ENCODE measurements around the gene NPAT. TPM values are rescaled to one million over a fixed set of nuclear protein-coding genes. Genes with fewer than 3 reads are reported as not detected.

The NPAT gene
- total and polyA plus RNA-seq, 2 of the 4 experiments (the other 2 are of a cell fraction) = 3.1 to 10.6 TPM

DNA sequence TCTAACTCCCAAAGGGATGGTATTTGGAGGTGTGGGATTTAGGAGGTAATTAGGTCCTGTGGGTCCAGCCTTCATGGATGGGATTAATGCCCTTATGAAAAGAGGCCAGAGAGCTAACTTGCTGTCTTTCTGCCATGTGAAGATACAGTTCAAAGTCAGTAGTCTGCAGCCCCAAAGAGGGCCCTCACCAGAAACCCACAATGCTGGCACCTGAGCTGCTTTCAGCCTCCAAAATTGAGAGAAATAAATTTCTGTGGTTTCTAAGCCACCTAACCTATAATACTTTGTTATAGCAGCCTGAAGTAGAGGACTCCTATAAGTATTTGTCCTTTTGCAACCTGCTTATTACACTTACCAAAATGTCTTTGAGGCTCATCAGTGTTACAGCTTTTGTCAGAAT is 16.6 kb upstream of the NPAT start:
- H2BK20ac ChIP-seq (ENCODE audit: low read depth, low read length) = no peak overlapping the region
- DNase-seq (no peak), ATAC-seq (ENCODE audit: low read depth) (no peak)
- no peaks in the 10 kb centered on the region for H3K27me3 ChIP-seq (ENCODE audit: control insufficient read depth, insufficient read depth, low read length)
- peaks cover 0 to 11% of the 10 kb centered on the region in 2 experiments; a peak in 1 of 4 replicates for H3K79me1 ChIP-seq (ENCODE audit: low read depth in 1 of 2, low read length in 2 of 2)
- no TSS peak for BruUV-seq (replicated peaks)
- H2AK9ac ChIP-seq (replicated peaks; ENCODE audit: low read depth, low read length, poor library complexity) = no peak overlapping the region
- no peak overlapping the region for H2AK5ac ChIP-seq (ENCODE audit: low read depth, low read length)
- no peaks in the 10 kb centered on the region; the same call in 1 of the 2 replicates for H3K9me3 ChIP-seq (ENCODE audit: control insufficient read depth, insufficient read depth, low read length)
- in situ Hi-C loops (cut with MboI; ENCODE audit: low sequenced_read_pairs) (no loop called here), intact Hi-C loops (cut with micrococcal nuclease) (loop anchor here (5.0 kb wide), 1 partner anchor 48 kb away; no protein-coding TSS in a partner anchor), dilution Hi-C loops (cut with HindIII; ENCODE audit: low sequenced_read_pairs, unreplicated experiment) (no loop called here)
- H4K91ac ChIP-seq (ENCODE audit: insufficient read depth, low read depth, low read length) = no peak overlapping the region
- no peak overlapping the region for H3K4me2 ChIP-seq (ENCODE audit: low read depth, low read length)
- no peak overlapping the region for H3K18ac ChIP-seq (ENCODE audit: low read depth, low read length)
- H2AFZ ChIP-seq (replicated peaks; ENCODE audit: low read length, poor library complexity) = no peak overlapping the region
- TF ChIP-seq CHD1 (IDR thresholded peaks at IDR 0.05; ENCODE audit: low read depth, low read length) (no peak), RAD21 (IDR thresholded peaks at IDR 0.05; ENCODE audit: low read length) (no peak), BHLHE40 (IDR thresholded peaks at IDR 0.05; ENCODE audit: low read depth, low read length) (no peak), FOS (IDR thresholded peaks at IDR 0.05; ENCODE audit: low read depth, low read length) (no peak), RCOR1 (IDR thresholded peaks at IDR 0.05; ENCODE audit: insufficient replicate concordance, low read length) (no peak), MAZ (IDR thresholded peaks at IDR 0.05; ENCODE audit: borderline replicate concordance, low read depth, low read length) (no peak), MAFK (IDR thresholded peaks at IDR 0.05; ENCODE audit: low read depth, low read length) (no peak), CEBPB (IDR thresholded peaks at IDR 0.05; ENCODE audit: low read depth, low read length) (no peak), RFX5 (IDR thresholded peaks at IDR 0.05; ENCODE audit: low read depth, low read length) (no peak), POLR2A (IDR thresholded peaks at IDR 0.05; ENCODE audit: low read depth, low read length) (no peak), NFE2L2 (IDR thresholded peaks at IDR 0.05; ENCODE audit: low read depth, low read length) (no peak), SMC3 (IDR thresholded peaks at IDR 0.05; ENCODE audit: low read depth, low read length) (no peak)
- TF ChIP-seq, protein P1, sequence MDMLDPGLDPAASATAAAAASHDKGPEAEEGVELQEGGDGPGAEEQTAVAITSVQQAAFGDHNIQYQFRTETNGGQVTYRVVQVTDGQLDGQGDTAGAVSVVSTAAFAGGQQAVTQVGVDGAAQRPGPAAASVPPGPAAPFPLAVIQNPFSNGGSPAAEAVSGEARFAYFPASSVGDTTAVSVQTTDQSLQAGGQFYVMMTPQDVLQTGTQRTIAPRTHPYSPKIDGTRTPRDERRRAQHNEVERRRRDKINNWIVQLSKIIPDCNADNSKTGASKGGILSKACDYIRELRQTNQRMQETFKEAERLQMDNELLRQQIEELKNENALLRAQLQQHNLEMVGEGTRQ (IDR thresholded peaks at IDR 0.05; ENCODE audit: low read depth, low read length) = no peak
- TF ChIP-seq, protein P2, sequence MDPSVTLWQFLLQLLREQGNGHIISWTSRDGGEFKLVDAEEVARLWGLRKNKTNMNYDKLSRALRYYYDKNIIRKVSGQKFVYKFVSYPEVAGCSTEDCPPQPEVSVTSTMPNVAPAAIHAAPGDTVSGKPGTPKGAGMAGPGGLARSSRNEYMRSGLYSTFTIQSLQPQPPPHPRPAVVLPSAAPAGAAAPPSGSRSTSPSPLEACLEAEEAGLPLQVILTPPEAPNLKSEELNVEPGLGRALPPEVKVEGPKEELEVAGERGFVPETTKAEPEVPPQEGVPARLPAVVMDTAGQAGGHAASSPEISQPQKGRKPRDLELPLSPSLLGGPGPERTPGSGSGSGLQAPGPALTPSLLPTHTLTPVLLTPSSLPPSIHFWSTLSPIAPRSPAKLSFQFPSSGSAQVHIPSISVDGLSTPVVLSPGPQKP (IDR thresholded peaks at IDR 0.05; ENCODE audit: borderline replicate concordance, low read depth, low read length) = no peak
- TF ChIP-seq, protein P3, sequence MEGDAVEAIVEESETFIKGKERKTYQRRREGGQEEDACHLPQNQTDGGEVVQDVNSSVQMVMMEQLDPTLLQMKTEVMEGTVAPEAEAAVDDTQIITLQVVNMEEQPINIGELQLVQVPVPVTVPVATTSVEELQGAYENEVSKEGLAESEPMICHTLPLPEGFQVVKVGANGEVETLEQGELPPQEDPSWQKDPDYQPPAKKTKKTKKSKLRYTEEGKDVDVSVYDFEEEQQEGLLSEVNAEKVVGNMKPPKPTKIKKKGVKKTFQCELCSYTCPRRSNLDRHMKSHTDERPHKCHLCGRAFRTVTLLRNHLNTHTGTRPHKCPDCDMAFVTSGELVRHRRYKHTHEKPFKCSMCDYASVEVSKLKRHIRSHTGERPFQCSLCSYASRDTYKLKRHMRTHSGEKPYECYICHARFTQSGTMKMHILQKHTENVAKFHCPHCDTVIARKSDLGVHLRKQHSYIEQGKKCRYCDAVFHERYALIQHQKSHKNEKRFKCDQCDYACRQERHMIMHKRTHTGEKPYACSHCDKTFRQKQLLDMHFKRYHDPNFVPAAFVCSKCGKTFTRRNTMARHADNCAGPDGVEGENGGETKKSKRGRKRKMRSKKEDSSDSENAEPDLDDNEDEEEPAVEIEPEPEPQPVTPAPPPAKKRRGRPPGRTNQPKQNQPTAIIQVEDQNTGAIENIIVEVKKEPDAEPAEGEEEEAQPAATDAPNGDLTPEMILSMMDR (conservative IDR thresholded peaks at IDR 0.05; ENCODE audit: low read depth, low read length) = no peak
- H4K8ac ChIP-seq (ENCODE audit: low read depth in 2 of 2, low read length in 2 of 2) = no peak overlapping the region
- H3K9me1 ChIP-seq (ENCODE audit: insufficient read depth, low read length) = no peaks in the 10 kb centered on the region
- H3K56ac ChIP-seq (ENCODE audit: extremely low read depth, insufficient read depth, low read length) = no peak overlapping the region
- no peaks in the 10 kb centered on the region for H4K20me1 ChIP-seq (ENCODE audit: insufficient read depth, low read length)
- no peak overlapping the region for H3K14ac ChIP-seq (replicated peaks; ENCODE audit: low read depth, low read length)
- no peaks in the 10 kb centered on the region for H3K4me1 ChIP-seq (ENCODE audit: control insufficient read depth, insufficient read depth, low read length)
- no peak overlapping the region for H3K23ac ChIP-seq (ENCODE audit: low read depth, low read length)
- H3K4ac ChIP-seq (ENCODE audit: low read depth, low read length) = no peak overlapping the region
- POLR2A ChIA-PET (ENCODE audit: unreplicated experiment) = no interaction called here
- CTCF ChIA-PET = no interaction called here
- no peak overlapping the region for H2BK5ac ChIP-seq (ENCODE audit: low read depth, low read length, poor library complexity, severe bottlenecking)
- H3K4me3 ChIP-seq (ENCODE audit: insufficient read depth, low read depth, low read length) = no peak overlapping the region
- no peak overlapping the region for H3K9ac ChIP-seq (ENCODE audit: low read depth, low read length)
- H3K36me3 ChIP-seq (ENCODE audit: control insufficient read depth, insufficient read depth, low read length) = peaks cover 20% of the 10 kb centered on the region
- no peak overlapping the region for H3K27ac ChIP-seq (ENCODE audit: insufficient read depth, low read length)
- no peak overlapping the region for H2BK15ac ChIP-seq (ENCODE audit: low read depth, low read length)
- H2BK120ac ChIP-seq (ENCODE audit: low read depth, low read length) = no peak overlapping the region
- H4K5ac ChIP-seq (ENCODE audit: low read depth, low read length) = no peak overlapping the region
